ENCODE results near the gene TRIB2. TPM values are rescaled to one million over a fixed set of nuclear protein-coding genes. Genes with fewer than 3 reads are reported as not detected.

The TRIB2 gene
- total and polyA plus RNA-seq, 9 of the 15 experiments (the other 6 are each of a cell fraction or from before 2014, with no cell fraction given), result 9.0 to 39.0 (median 26.3) TPM

GRCh38 chr2:12717191-12718014 lies 667 bp downstream of the TRIB2 start (continued):
- peak; percentile 10; the same call in 1 of the 2 replicates for TF ChIP-seq REST (IDR thresholded peaks at IDR 0.05; ENCODE audit: borderline replicate concordance)
- TF ChIP-seq REST (CRISPR knock-in tag; IDR thresholded peaks at IDR 0.05; ENCODE audit: low read depth), result no peak
- peak; percentile 91 for TF ChIP-seq ZNF740 (CRISPR knock-in tag; IDR thresholded peaks at IDR 0.05)
- TF ChIP-seq ZNF740 (tag; IDR thresholded peaks at IDR 0.05), result peak in 1 of 2 experiments; percentile 95; a peak in 2 of 4 replicates
- peak; percentile 77 for TF ChIP-seq VEZF1 (CRISPR knock-in tag; IDR thresholded peaks at IDR 0.05)
- TF ChIP-seq ZNF316 (IDR thresholded peaks at IDR 0.05), result 0 out of 2 replicates have a peak, but pooled peaks have one; percentile 20
- TF ChIP-seq MAX (CRISPR knock-in tag; IDR thresholded peaks at IDR 0.05), result peak; percentile 40; the same call in 1 of the 2 replicates
- no peak for TF ChIP-seq HIVEP1 (CRISPR knock-in tag; IDR thresholded peaks at IDR 0.05)
- 0 out of 2 replicates have a peak, but pooled peaks have one; percentile 13 for TF ChIP-seq DEAF1 (CRISPR knock-in tag; IDR thresholded peaks at IDR 0.05)
- no peak for TF ChIP-seq NCOA1 (IDR thresholded peaks at IDR 0.05; ENCODE audit: low read depth)
- TF ChIP-seq HMGN3 (IDR thresholded peaks at IDR 0.05; ENCODE audit: borderline replicate concordance, extremely low read depth, insufficient read length, low read depth, low read length), result peak; percentile 62
- peak; percentile 95 for TF ChIP-seq CHD1 (IDR thresholded peaks at IDR 0.05; ENCODE audit: low read length)
- no peak for TF ChIP-seq ZNF41 (CRISPR knock-in tag; conservative IDR thresholded peaks at IDR 0.05)
